H9 (cell line): ENCODE measurements around the gene SHISA9. TPM values are rescaled to one million over a fixed set of nuclear protein-coding genes. Genes with fewer than 3 reads are reported as not detected.
A peak's percentile ranks its signal among the peaks of the same experiment; 100 is the strongest.

Experiments used
- DNase-seq: peaks from one replicate; pipeline ENCODE4 v3.0.0-alpha.2; 2017
- H2AFZ ChIP-seq: one replicate; pipeline ENCODE4 v1.6.1; 2013; ENCODE audit warnings: mild to moderate bottlenecking, low read length, control low read depth, moderate library complexity
- H2AK5ac ChIP-seq: 2 replicates; pipeline ENCODE4 v1.6.1; 2013; ENCODE audit warnings: low read length, control low read depth, mixed read lengths; ENCODE audit not compliant: insufficient read length
- H2BK120ac ChIP-seq: one replicate; pipeline ENCODE4 v1.6.1; 2013; ENCODE audit warnings: low read depth, mild to moderate bottlenecking, low read length, control low read depth, inconsistent platforms; ENCODE audit not compliant: poor library complexity, severe bottlenecking
- H2BK12ac ChIP-seq: 2 replicates; pipeline ENCODE4 v1.6.1; 2013; ENCODE audit warnings: low read length, control low read depth, mixed read lengths, low read depth; ENCODE audit not compliant: insufficient read length
- H2BK15ac ChIP-seq: 2 replicates; pipeline ENCODE4 v1.6.1; 2013; ENCODE audit warnings: low read depth, low read length, control low read depth
- H2BK20ac ChIP-seq: one replicate; pipeline ENCODE4 v1.6.1; 2013; ENCODE audit warnings: low read depth, mild to moderate bottlenecking, low read length, control low read depth, inconsistent platforms; ENCODE audit not compliant: poor library complexity, severe bottlenecking
- H2BK5ac ChIP-seq: 2 replicates; pipeline ENCODE4 v1.6.1; 2013; ENCODE audit warnings: low read length, control low read depth, mixed read lengths; ENCODE audit not compliant: insufficient read length
- H3K14ac ChIP-seq: 2 replicates; pipeline ENCODE4 v1.6.1; 2013; ENCODE audit warnings: low read length, control low read depth; ENCODE audit not compliant: insufficient read depth
- H3K18ac ChIP-seq: 2 replicates; pipeline ENCODE4 v1.6.1; 2013; ENCODE audit warnings: low read depth, mild to moderate bottlenecking, mixed read lengths, low read length, control low read depth; ENCODE audit not compliant: insufficient read length
- H3K23ac ChIP-seq: 2 replicates; pipeline ENCODE4 v1.6.1; 2013; ENCODE audit warnings: low read length, control low read depth, mixed read lengths, low read depth; ENCODE audit not compliant: insufficient read length
- H3K23me2 ChIP-seq: 2 replicates; pipeline ENCODE4 v1.6.1; 2013; ENCODE audit warnings: low read depth, mild to moderate bottlenecking, mixed read lengths, low read length, control low read depth; ENCODE audit not compliant: insufficient read length, poor library complexity, severe bottlenecking
- H3K27ac ChIP-seq: 2 replicates; pipeline ENCODE4 v1.5.1; 2013; ENCODE audit warnings: low read length, control low read depth, mixed read lengths, low read depth; ENCODE audit not compliant: insufficient read length
- H3K27me3 ChIP-seq: 2 replicates; pipeline ENCODE4 v1.6.1; 2013; ENCODE audit warnings: low read length, control low read depth, inconsistent platforms; ENCODE audit not compliant: insufficient read depth
- H3K4ac ChIP-seq: 2 replicates; pipeline ENCODE4 v1.6.1; 2013; ENCODE audit warnings: low read depth, mild to moderate bottlenecking, control low read depth, inconsistent platforms, low read length, moderate library complexity
- H3K4me1 ChIP-seq: 2 replicates; pipeline ENCODE4 v1.6.1; 2013; ENCODE audit warnings: low read length, control low read depth, inconsistent platforms; ENCODE audit not compliant: insufficient read depth
- H3K4me2 ChIP-seq: 2 replicates; pipeline ENCODE4 v1.6.1; 2013; ENCODE audit warnings: low read length, control low read depth, mixed read lengths; ENCODE audit not compliant: insufficient read length, insufficient read depth
- H3K56ac ChIP-seq: 2 replicates; pipeline ENCODE4 v1.6.1; 2013; ENCODE audit warnings: low read depth, mild to moderate bottlenecking, mixed read lengths, low read length, control low read depth; ENCODE audit not compliant: insufficient read length
- H3K79me1 ChIP-seq: 2 replicates; pipeline ENCODE4 v1.6.1; 2013; ENCODE audit warnings: low read depth, mild to moderate bottlenecking, moderate library complexity, low read length, control low read depth, inconsistent platforms; ENCODE audit not compliant: insufficient read depth, poor library complexity, severe bottlenecking
- H3K79me2 ChIP-seq: 2 replicates; pipeline ENCODE4 v1.6.1; 2013; ENCODE audit warnings: low read length, control low read depth, inconsistent platforms; ENCODE audit not compliant: insufficient read depth
- H3K9ac ChIP-seq: 2 replicates; pipeline ENCODE4 v1.6.1; 2013; ENCODE audit warnings: low read length, control low read depth, mixed read lengths; ENCODE audit not compliant: insufficient read length; ENCODE audit errors: extremely low read depth
- H3K9me3 ChIP-seq: one replicate; pipeline ENCODE4 v1.6.1; 2013; ENCODE audit warnings: low read depth, low read length, inconsistent platforms; ENCODE audit not compliant: control insufficient read depth
- H3T11ph ChIP-seq: one replicate; pipeline ENCODE4 v1.6.1; 2013; ENCODE audit warnings: mild to moderate bottlenecking, low read length, control low read depth, inconsistent platforms
- H4K20me1 ChIP-seq: one replicate; pipeline ENCODE4 v1.6.1; 2013; ENCODE audit not compliant: control insufficient read depth, insufficient read length, insufficient read depth
- H4K5ac ChIP-seq: 2 replicates; pipeline ENCODE4 v1.6.1; 2013; ENCODE audit warnings: low read depth, mild to moderate bottlenecking, mixed read lengths, low read length, control low read depth; ENCODE audit not compliant: insufficient read length
- H4K8ac ChIP-seq: replicated peaks from 2 replicates; pipeline ENCODE4 v1.6.1; 2013; ENCODE audit warnings: low read length, control low read depth, mixed read lengths, low read depth; ENCODE audit not compliant: insufficient read length
- H4K91ac ChIP-seq: 2 replicates; pipeline ENCODE4 v1.6.1; 2013; ENCODE audit warnings: low read depth, mild to moderate bottlenecking, moderate library complexity, mixed read lengths, low read length, control low read depth; ENCODE audit not compliant: insufficient read length
- H3K27ac Mint-ChIP-seq, 3 experiments: 2 replicates in 2 of 3; 3 replicates in 1 of 3; pipeline ENCODE4 v1.8.0; 2020 to 2021; ENCODE audit warnings: mixed read lengths in 3 of 3, mild to moderate bottlenecking in 1 of 3, moderate library complexity in 1 of 3
- H3K27me3 Mint-ChIP-seq: 2 replicates; pipeline ENCODE4 v1.8.0; 2021; ENCODE audit warnings: low read depth, mild to moderate bottlenecking, moderate library complexity, mixed read lengths
- H3K36me3 Mint-ChIP-seq, 3 experiments: 2 replicates in 2 of 3; 3 replicates in 1 of 3; pipeline ENCODE4 v1.8.0; 2020 to 2021; ENCODE audit warnings: low read depth in 3 of 3, mixed read lengths in 3 of 3; ENCODE audit not compliant: insufficient read depth in 1 of 3
- H3K4me1 Mint-ChIP-seq, 2 experiments: 2 replicates each; pipeline ENCODE4 v1.8.0; 2020; ENCODE audit warnings: mixed read lengths in 2 of 2
- H3K4me3 Mint-ChIP-seq, 2 experiments: 2 replicates in 1 of 2; 3 replicates in 1 of 2; pipeline ENCODE4 v1.8.0; 2020 to 2021; ENCODE audit warnings: mild to moderate bottlenecking in 2 of 2, mixed read lengths in 2 of 2, moderate library complexity in 1 of 2
- H3K9me3 Mint-ChIP-seq, 2 experiments: 2 replicates in 1 of 2; 3 replicates in 1 of 2; pipeline ENCODE4 v1.8.0; 2020; ENCODE audit warnings: mild to moderate bottlenecking in 2 of 2, mixed read lengths in 2 of 2, moderate library complexity in 1 of 2
- CTCF ChIP-seq: fragments of 200-600 bp; sonication (generic); conservative IDR thresholded peaks from 3 replicates; pipeline ENCODE4 v1.8.0; 2021; ENCODE audit warnings: antibody characterized with exemption, mild to moderate bottlenecking
- WGBS: extraction: QIAGEN DNeasy Blood & Tissue Kit; methylation state at CpG from one replicate; pipeline ENCODE4 v1.1.7; 2013; ENCODE audit warnings: missing lambda C conversion rate, low lambda C conversion rate, mixed read lengths; ENCODE audit not compliant: insufficient read length; ENCODE audit errors: extremely low coverage; 5-methylcytosine and 5-hydroxymethylcytosine counted together
- total RNA-seq: library from RNA; stranded (reverse); gene quantifications from 2 replicates; pipeline ENCODE4 v1.2.1, GENCODE V29; 2021

The SHISA9 gene
- total RNA-seq, 1 experiment from 2014 or later: 7.0 TPM

GRCh38 chr16:13176711-13177110, 275.3 kb downstream of the SHISA9 start:
- Histone ChIP-seq H3K27me3 (no peaks in the 10 kb centered on the region), H4K20me1 (no peaks in the 10 kb centered on the region), H3K4me1 (no peaks in the 10 kb centered on the region; the same call in 1 of the 2 replicates), H2BK120ac (no peak overlapping the region), H3K4ac (no peak overlapping the region), H3K9me3 (no peaks in the 10 kb centered on the region), H2AFZ (no peak overlapping the region), H3K18ac (no peak overlapping the region), H2BK5ac (no peak overlapping the region), H4K91ac (no peak overlapping the region), H3K56ac (no peak overlapping the region), H4K8ac (no peak overlapping the region), H3K9ac (no peak overlapping the region), H3K14ac (0 out of 2 replicates have a peak overlapping the region, but pooled peaks have one; percentile 18), H2AK5ac (no peak overlapping the region), H2BK12ac (no peak overlapping the region), H3T11ph (no peak overlapping the region), H3K27ac (no peak overlapping the region), H2BK15ac (no peak overlapping the region), H2BK20ac (no peak overlapping the region), H3K79me1 (no peaks in the 10 kb centered on the region), H3K23me2 (no peaks in the 10 kb centered on the region), H3K4me2 (no peak overlapping the region), H3K79me2 (no peaks in the 10 kb centered on the region), H3K23ac (no peak overlapping the region), H4K5ac (no peak overlapping the region)
- DNase-seq: no peak
- Mint-ChIP-seq H3K4me3 (no peak overlapping the region), H3K9me3 (no peaks in the 10 kb centered on the region), H3K27ac (peak overlapping the region in 2 of 3 experiments; percentile 11 to 53; a peak in 2 of 7 replicates), H3K27me3 (no peaks in the 10 kb centered on the region), H3K36me3 (no peaks in the 10 kb centered on the region; a peak in 1 of 7 replicates), H3K4me1 (peaks cover 12 to 23% of the 10 kb centered on the region in 2 experiments)
- WGBS: no CpG with 5 or more reads among the region's 3 CpGs
- TF ChIP-seq CTCF: no peak
